K562 (cell line): ENCODE measurements around the gene ATP6V0A1. TPM values are rescaled to one million over a fixed set of nuclear protein-coding genes. Genes with fewer than 3 reads are reported as not detected.

Experiments
- ARID1B ChIP-seq: fragments of 450-650 bp; IDR thresholded peaks from 2 replicates; pipeline ENCODE4 v1.6.1; 2016; ENCODE audit warnings: antibody characterized with exemption, mild to moderate bottlenecking, inconsistent platforms
- CBFA2T2 ChIP-seq: fragments of 450-650 bp; conservative IDR thresholded peaks from 2 replicates; pipeline ENCODE4 v1.6.1; 2017; ENCODE audit warnings: mild to moderate bottlenecking
- CBX3 ChIP-seq, 2 experiments: IDR thresholded peaks; 1 replicate in 1 of 2; 2 replicates in 1 of 2; pipeline ENCODE4 v1.6.1; 2012; ENCODE audit warnings: inconsistent platforms in 2 of 2, low read length in 2 of 2, borderline replicate concordance in 1 of 2, control low read depth in 1 of 2
- DACH1 ChIP-seq: fragments of 450-650 bp; IDR thresholded peaks from 2 replicates; pipeline ENCODE4 v1.6.1; 2018; ENCODE audit not compliant: partially characterized antibody
- ERF ChIP-seq: fragments of 450-650 bp; formaldehyde crosslinking; IDR thresholded peaks from 2 replicates; pipeline ENCODE4 v1.4.0; 2020; ENCODE audit warnings: mild to moderate bottlenecking, mixed read lengths
- ETV1 ChIP-seq: fragments of 450-650 bp; conservative IDR thresholded peaks from 2 replicates; pipeline ENCODE4 v1.6.1; 2016; ENCODE audit warnings: missing genetic modification characterization, control low read depth, low read depth, missing compliant biosample characterization
- FOSL1 ChIP-seq: fragments of 200-800 bp; sonication (Bioruptor generic); conservative IDR thresholded peaks from 2 replicates; pipeline ENCODE4 v1.6.1; 2016; ENCODE audit warnings: missing genetic modification characterization, missing compliant biosample characterization
- FOXM1 ChIP-seq, 2 experiments: fragments of 450-650 bp in 1 of 2; sonication (generic) in 1 of 2; formaldehyde crosslinking in 1 of 2; IDR thresholded peaks; 2 replicates each; pipeline versions ENCODE4 v1.6.1 to v1.9.0; 2017 to 2022; ENCODE audit warnings: low read depth in 2 of 2, mild to moderate bottlenecking in 2 of 2, missing genetic modification reagents in 1 of 2, moderate library complexity in 1 of 2
- MNT ChIP-seq, 2 experiments: fragments of 450-650 bp; conservative IDR thresholded peaks; 2 replicates each; pipeline ENCODE4 v1.6.1; 2017; ENCODE audit warnings: mild to moderate bottlenecking in 2 of 2, moderate library complexity in 2 of 2
- PHB ChIP-seq: fragments of 250-450 bp; sonication (Bioruptor Pico); IDR thresholded peaks from 2 replicates; pipeline ENCODE4 v1.5.0; 2021
- POLR2AphosphoS5 ChIP-seq: IDR thresholded peaks from 2 replicates; pipeline ENCODE4 v1.6.1; 2011; ENCODE audit warnings: mild to moderate bottlenecking, low read depth, low read length, moderate library complexity; ENCODE audit not compliant: control insufficient read depth, insufficient read depth
- POU5F1 ChIP-seq: fragments of 150-350 bp; IDR thresholded peaks from 2 replicates; pipeline ENCODE4 v1.6.1; 2014; ENCODE audit warnings: borderline replicate concordance, low read length, low read depth, mild to moderate bottlenecking; ENCODE audit not compliant: partially characterized antibody
- TFE3 ChIP-seq: fragments of 450-650 bp; formaldehyde crosslinking; IDR thresholded peaks from 2 replicates; pipeline ENCODE4 v1.4.0; 2020; ENCODE audit warnings: mild to moderate bottlenecking, mixed read lengths
- ZNF316 ChIP-seq: fragments of 450-650 bp; IDR thresholded peaks from 2 replicates; pipeline ENCODE4 v1.6.1; 2016
- ZNF395 ChIP-seq: fragments of 200-800 bp; sonication (Bioruptor generic); IDR thresholded peaks from 2 replicates; pipeline ENCODE4 v1.6.1; 2017; ENCODE audit warnings: missing genetic modification characterization, missing compliant biosample characterization
- polyA plus RNA-seq, 8 experiments: library from polyadenylated mRNA; depleted of rRNA in 4 of 8; stranded (reverse) in 5 of 8; unstranded in 3 of 8; fragments of >200 nt; fragmentation: Nextera tagmentation in 2 of 8; fragmentation: Illumina TruSeq in 1 of 8; extraction: Ambion mirVana in 2 of 8; extraction: Trizol in 1 of 8; gene quantifications; 2 replicates each; pipeline versions ENCODE4 v1.2.1 to v1.2.3, GENCODE V29; 2011 to 2014; ENCODE audit warnings: inconsistent platforms in 1 of 8, missing spikeins in 1 of 8
- total RNA-seq, 7 experiments: library from RNA; depleted of rRNA in 6 of 7; stranded (reverse); fragments of >200 nt in 6 of 7; fragmentation: Illumina TruSeq in 2 of 7; extraction: Trizol in 2 of 7; gene quantifications; 2 replicates each; pipeline versions ENCODE4 v1.2.1 to v1.2.3, GENCODE V29; 2011 to 2021; ENCODE audit warnings: low replicate concordance in 1 of 7

The ATP6V0A1 gene
- total and polyA plus RNA-seq, 9 of the 15 experiments (the other 6 are each of a cell fraction or from before 2014, with no cell fraction given), result 11.8 to 158 (median 75.5) TPM

- TF ChIP-seq POU5F1, result no peak
- no peak for TF ChIP-seq FOSL1 (tag)
- peak; percentile 89 for TF ChIP-seq ZNF316
- no peak for TF ChIP-seq ZNF395 (CRISPR knock-in tag)
- TF ChIP-seq TFE3 (CRISPR knock-in tag), result no peak
- TF ChIP-seq ETV1 (tag), result peak; percentile 65; the same call in 1 of the 2 replicates
- peak in 1 of 2 experiments; percentile 54; a peak in 2 of 4 replicates for TF ChIP-seq MNT (conservative IDR thresholded peaks at IDR 0.05)
- TF ChIP-seq FOXM1 (IDR thresholded peaks at IDR 0.05; ENCODE audit: low read depth), result 0 out of 2 replicates have a peak, but pooled peaks have one; percentile 42
- TF ChIP-seq FOXM1 (CRISPR knock-in tag; IDR thresholded peaks at IDR 0.05; ENCODE audit: low read depth), result no peak
- no peak for TF ChIP-seq PHB (CRISPR knock-in tag)
- no peak for TF ChIP-seq ERF (CRISPR knock-in tag)
- TF ChIP-seq DACH1, result peak; percentile 94
- peak; percentile 78 for TF ChIP-seq ARID1B
- peak; percentile 84 for TF ChIP-seq CBFA2T2
- peak in 1 of 2 experiments; percentile 55; a peak in 1 of 3 replicates for TF ChIP-seq CBX3 (IDR thresholded peaks at IDR 0.05; ENCODE audit: borderline replicate concordance in 1 of 2, low read length in 2 of 2)
- peak; percentile 65 for TF ChIP-seq POLR2AphosphoS5
Measured at GRCh38 chr17:42459256-42459800, 650 bp downstream of the ATP6V0A1 start (continued).
